Stimulated activated CD4-positive, alpha-beta T cell treated with anti-CD3 and anti-CD28 coated beads, Interleukin-4, amount 100 ng/mL, for 48 hours (primary cell): Measurements from ENCODE around the gene EGR1.
"Not testable (repeated sequence)": the region's sequence is repeated elsewhere in the genome, so short reads cannot be mapped to it uniquely, and the experiment has no call there.

Source experiments
- DNase-seq, 2 donors: peaks; one replicate each; pipeline ENCODE4 v3.0.0-alpha.2; 2020; ENCODE audit warnings: low read depth in 2 of 2

The EGR1 gene

DNA sequence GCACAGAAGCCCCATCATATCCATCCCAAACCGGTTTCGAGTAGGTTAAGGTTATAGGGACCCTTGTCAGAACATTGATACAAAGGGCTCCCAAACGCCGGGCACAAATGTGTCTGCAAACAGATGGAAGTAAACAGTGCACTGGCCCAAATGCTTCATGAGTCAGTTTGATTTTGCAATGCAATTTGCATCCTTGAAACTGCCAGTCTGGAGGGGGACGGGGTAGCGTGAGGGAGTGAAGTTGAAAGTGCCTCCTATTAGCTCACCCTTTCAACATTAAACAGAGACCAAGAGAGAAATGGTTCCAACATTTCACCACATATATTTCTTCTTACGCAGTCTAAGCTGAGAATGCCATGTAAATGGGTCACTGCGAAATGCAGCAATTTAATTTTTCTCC is 42.2 kb downstream of the EGR1 start:
- not testable (repeated sequence) for DNase-seq

DNA sequence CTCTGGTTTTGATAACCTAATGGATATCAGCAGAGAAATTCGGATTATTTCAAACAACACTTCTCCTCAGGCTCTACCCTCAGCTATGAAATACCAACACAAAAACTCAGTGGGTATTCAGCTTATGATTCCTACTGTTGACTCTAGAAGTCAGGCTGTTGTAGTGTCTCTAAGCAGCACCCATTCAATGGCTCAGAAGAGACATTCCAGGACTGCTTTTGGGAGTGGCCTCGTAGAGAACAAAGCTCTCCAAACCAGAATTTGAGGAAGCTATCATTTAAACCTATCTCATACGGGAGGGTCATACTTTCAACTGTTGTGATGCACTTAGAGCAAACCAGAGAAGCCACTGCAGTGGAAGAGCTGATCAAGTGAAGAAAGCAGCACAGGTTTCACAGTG is 43.7 kb downstream of the EGR1 start:
- DNase-seq, result no peak

DNA sequence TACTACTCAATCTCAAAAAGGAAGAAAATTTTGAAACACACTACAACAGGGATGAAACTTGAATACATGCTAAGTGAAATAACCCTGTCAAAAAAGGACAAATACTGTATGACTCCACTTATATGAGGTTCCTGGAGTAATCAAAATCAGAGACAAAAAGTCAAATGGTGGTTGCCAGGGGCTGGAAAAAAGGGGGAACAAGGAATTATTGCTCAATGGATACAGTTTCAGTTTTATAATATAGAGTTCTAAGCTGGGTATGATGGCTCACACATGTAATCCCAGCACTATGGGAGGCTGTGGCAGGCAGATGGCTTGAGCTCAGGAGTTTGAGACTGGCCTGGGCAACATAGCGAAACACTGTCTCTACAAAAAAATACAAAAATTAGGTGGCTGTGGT is 48.7 kb downstream of the EGR1 start:
- no peak for DNase-seq

DNA sequence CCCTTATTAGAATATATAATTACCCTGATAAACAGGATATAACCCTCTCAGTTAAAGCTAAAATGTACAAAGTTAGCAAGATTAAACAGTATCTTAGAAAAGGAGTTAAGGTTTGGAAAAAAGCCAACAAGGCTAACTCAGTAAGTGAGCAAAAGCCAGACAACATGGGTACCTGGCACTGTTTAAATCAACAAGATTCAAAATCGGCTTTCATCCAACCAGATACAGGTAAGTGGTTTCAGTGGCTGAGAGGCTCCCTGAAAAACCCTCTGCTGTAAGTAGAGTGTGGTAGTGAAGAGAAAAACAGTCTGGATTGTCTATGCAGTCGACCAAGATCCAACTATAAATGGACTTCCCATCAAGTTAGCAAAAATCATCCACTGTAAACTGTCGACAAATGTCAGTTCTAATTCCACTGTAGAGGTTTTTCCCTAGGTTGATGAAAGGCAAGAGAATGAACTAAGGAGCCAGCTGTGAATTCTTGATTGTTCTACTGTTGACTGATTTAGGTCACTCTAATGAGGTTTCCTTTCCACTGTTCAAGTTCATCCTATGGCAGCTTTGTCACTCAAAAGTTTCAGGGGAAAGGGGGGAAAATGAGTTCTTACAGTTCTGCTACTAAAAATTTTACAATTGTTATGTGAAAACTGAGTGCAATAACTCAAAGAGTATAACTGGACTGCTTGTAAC is 50.4 kb downstream of the EGR1 start:
- no peak for DNase-seq

DNA sequence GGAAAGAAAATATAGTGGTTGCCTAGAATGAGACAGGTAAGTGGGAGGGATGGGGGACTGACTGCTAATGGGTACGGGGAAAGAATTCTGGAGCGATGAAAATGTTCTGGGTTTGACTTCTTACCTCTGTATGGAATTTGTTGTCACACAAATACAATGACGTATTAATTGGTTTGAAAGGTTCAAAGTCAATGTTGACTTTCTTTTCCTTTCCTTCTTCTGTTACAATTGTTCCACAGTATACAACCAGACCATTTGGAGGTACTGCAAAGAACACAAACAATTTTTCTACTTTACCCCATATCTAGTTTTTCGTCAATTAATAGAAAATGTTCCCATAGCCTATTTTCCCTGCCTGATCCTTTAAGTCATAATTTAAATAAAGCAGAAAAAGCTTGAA is 52.2 kb downstream of the EGR1 start:
- DNase-seq, result no peak
